ENCODE measurements around the gene CARD10.
A peak's percentile ranks its signal among the peaks of the same experiment; 100 is the strongest.

Gene CARD10

GRCh38 chr22:37519268-37520195 lies at the start of gene CARD10:
Gene CARD10 (minus strand): TSS chr22:37519415. CDS start chr22:37519200, 215 bp downstream.
- no peak for DNase-seq

GRCh38 chr22:37568448-37569008 lies 49.3 kb upstream of the CARD10 start:
- DNase-seq: no peak

- DNase-seq: no peak
Observed at GRCh38 chr22:37568012-37568411, 48.8 kb upstream of the CARD10 start.

- DNase-seq: peak; percentile 75
Observed at GRCh38 chr22:37566903-37567798, 47.9 kb upstream of the CARD10 start.

- DNase-seq: no peak
Observed at GRCh38 chr22:37566329-37566837, 47.2 kb upstream of the CARD10 start.

- DNase-seq: no peak
Observed at GRCh38 chr22:37565830-37566229, 46.6 kb upstream of the CARD10 start.

GRCh38 chr22:37564111-37564711 lies 45.0 kb upstream of the CARD10 start:
- no peak for DNase-seq

- DNase-seq: no peak
Observed at GRCh38 chr22:37563153-37564081, 44.2 kb upstream of the CARD10 start.

- DNase-seq: no peak
Observed at GRCh38 chr22:37562049-37562875, 43.0 kb upstream of the CARD10 start.

- peak; percentile 83 for DNase-seq
Observed at GRCh38 chr22:37561212-37562048, 42.2 kb upstream of the CARD10 start.

GRCh38 chr22:37560608-37561211 lies 41.5 kb upstream of the CARD10 start:
- no peak for DNase-seq

- DNase-seq: no peak
Observed at GRCh38 chr22:37559901-37560607, 40.8 kb upstream of the CARD10 start, which contains the start of gene CDC42EP1. Gene CDC42EP1 (plus strand): TSS chr22:37560480. CDS start chr22:37566350, 5,870 bp downstream.

- no peak for DNase-seq
Observed at GRCh38 chr22:37559521-37559900, 40.3 kb upstream of the CARD10 start.

- no peak for DNase-seq
Observed at GRCh38 chr22:37558815-37559214, 39.6 kb upstream of the CARD10 start.

- no peak for DNase-seq
Observed at GRCh38 chr22:37557321-37558001, 38.2 kb upstream of the CARD10 start.

- no peak for DNase-seq
Observed at GRCh38 chr22:37556710-37557109, 37.5 kb upstream of the CARD10 start.

GRCh38 chr22:37555029-37555428 lies 35.8 kb upstream of the CARD10 start:
- no peak for DNase-seq

GRCh38 chr22:37553725-37554124 lies 34.5 kb upstream of the CARD10 start:
- no peak for DNase-seq

All from 8988T (cell line).